GM18498 (cell line): ENCODE measurements around the gene ZDHHC22.

Experiments used
- ATAC-seq: cut with Tn5 transposase; IDR thresholded peaks from one replicate; pipeline ENCODE4 v1.9.1; 2021; ENCODE audit warnings: mild to moderate bottlenecking, moderate library complexity; ENCODE audit not compliant: unreplicated experiment

Gene ZDHHC22

DNA sequence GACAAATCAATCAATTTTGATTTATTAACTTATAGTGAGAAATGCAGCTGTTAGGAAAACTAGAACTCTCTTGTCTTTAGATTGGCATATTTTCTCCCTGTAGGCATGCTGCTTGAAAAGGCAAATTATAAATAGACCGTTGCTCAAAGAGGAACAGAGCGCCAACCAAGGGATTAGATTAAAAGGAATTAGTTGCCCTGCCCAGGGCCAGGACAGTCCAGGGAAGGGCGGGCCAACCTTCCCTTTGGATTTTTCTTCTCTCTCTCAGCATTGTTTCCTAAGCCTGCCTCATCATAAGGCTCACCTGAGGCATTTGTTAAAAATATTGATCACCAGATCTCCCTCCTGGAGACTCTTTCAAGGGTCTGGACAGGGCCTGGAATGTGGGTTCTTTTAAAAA, 34.9 kb downstream of the ZDHHC22 start:
- no peak for ATAC-seq

DNA sequence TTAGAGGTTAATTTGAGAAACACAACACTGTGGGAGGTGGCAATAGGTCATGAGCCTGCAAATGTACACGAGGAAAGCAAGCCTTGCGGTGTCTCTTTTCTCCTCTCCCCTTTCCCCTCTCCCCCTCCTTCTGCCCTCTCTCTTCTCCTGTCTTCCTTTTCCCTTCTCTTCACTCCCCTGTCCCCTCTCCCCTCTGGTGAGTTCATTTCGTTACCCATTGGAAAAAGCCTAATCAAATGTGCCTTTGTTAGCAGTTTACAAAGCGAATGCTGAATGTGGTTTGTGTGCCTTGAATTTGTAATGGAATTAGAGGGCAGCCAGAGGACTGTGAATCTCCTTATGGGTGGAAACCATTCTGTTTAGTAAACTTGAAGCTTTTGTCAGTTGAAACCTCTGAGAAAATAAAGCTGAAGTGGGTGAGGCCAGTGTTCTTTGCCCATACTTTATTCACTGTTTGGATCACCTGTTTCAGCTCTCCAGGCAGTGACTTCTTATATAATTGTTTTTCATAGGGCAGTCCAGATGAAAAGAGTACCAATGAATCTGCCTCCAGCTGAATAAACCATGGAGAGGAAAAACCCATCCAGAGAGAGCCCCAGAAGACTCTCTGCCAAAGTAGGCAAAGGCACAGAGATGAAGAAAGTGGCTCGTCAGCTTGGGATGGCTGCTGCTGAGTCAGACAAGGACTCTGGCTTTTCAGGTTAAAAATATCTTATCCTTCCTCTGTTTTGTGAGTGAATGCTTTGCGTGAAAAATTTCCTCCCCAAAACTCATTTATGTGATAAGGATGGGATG, 36.2 kb downstream of the ZDHHC22 start:
- ATAC-seq, result no peak

DNA sequence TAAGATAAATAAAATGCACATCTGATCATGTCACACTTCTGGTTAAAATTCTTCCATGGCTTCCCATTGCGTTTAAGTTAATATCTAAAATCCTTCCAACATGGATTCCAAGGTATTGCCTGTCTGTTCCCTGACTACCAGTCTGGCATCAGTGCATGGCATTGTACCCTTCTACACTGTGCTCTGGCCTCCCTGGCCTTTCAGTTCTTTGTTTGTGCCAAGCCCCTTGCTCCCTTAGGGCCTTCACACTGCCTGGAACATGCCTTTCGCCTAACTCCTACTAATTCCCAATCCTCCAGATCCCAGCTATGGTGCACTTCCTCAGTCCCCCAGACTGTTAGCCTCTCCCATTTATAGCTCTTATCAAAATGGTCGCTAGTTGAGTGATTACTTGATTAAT, 37.2 kb downstream of the ZDHHC22 start:
- no peak for ATAC-seq

DNA sequence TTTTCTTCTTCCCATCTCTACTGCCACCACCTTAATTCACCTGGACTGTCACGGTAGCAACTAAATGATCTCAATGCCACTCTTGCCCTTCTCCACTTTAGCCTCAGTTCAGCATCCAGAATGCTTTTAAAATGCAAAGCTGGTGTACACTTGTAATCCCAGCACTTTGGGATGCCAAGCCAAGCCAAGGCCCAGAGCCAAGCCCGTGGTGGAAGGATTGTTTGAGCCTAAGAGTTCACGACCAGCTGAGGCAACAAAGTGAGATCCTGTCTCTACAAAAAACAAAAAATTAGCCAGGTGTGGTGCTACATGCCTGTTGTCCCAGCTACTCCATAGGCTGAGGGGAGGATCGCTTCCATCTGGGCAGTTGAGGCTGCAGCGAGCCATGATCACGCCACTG, 37.6 kb downstream of the ZDHHC22 start:
- no peak for ATAC-seq

DNA sequence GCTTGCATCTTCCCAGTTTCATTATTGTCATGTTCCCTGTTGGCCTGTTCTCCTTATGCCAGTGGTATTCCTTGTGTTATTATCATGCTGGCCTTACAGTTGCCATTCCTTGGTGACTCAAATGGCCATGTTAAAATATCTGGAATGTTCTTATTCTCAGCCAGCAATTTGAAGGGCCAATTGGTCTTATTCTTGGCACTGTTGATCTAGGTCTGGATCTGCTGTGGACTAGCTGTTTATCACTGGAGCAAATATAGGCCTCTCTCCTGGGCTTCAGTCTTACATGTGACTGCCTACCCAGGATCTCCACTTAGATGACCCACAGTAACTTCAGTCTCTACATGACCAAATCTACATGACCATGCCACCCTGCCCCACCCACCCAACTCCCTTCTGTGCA, 38.1 kb downstream of the ZDHHC22 start:
- ATAC-seq, result no peak

DNA sequence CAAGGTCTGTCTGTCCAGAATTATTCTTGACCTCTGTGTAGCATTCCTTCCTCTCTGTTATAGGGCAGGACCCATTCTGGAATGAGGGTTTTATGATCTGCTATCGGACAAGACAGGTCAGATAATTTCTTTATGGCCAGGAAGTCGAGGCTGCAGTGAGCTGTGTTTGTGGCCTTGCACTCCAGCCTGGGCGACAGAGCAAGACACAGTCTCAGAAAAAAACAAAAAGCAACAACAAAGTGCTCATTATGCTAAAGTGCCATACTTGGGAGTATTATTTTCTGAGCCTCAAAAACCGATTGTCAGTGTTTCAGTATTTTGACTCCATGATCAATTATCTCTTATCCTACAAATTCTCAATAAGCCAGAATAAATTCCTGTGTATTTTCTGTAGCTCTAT, 39.4 kb downstream of the ZDHHC22 start:
- ATAC-seq, result no peak

DNA sequence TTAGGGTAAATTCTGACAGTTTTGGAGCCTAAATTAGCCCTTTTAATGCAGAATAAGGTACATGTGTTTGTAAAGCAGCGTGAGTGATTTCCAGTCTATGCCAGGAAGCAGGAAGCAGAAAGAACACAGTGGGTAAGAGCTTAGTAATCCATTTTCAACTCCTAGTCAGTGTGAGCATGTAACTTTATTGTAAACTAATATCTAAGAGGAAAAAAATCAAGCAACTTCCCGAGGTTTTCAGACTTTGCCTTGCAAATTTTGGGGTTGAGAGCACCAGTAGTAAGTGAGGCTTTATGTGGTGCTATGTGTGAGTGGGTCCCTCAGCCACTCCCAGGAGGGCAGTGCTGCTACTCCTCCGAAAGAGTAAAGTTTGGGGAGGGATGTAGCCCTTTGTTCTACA, 40.6 kb downstream of the ZDHHC22 start:
- no peak for ATAC-seq

DNA sequence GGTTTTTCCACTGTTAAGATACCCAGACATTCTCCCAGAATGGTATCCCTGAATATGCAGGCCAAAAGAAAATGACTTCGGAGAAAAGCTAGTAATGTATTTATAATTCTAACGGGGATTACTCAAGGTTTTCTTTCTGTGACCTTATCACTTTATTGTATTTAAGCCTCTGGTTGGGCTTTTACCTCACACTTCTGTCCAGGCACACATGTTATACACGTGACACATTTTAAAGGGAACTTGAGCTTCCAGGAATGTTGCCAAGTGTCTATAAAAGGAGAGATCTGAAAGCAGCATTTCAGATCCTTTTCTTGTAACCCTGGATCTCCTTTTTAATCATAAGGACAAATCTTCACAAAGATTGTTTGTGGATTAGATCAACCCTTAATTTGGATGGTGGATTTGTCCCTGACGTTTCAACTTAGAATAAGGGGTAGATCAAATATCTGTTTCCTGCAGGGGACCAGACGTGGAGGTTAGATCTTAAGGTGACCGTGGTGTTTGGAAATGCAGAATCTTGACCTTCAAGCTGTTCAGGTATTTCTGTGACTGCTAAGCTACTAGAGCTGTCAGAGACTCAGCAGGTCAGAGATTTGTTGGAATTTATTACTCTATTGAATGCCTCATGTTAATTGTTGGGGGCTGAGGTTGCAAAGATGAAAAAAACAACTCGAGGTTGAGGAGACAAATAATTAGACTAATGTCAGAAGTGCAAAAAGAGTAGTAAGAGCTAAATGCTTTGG, 42.0 kb downstream of the ZDHHC22 start:
- ATAC-seq, result no peak

DNA sequence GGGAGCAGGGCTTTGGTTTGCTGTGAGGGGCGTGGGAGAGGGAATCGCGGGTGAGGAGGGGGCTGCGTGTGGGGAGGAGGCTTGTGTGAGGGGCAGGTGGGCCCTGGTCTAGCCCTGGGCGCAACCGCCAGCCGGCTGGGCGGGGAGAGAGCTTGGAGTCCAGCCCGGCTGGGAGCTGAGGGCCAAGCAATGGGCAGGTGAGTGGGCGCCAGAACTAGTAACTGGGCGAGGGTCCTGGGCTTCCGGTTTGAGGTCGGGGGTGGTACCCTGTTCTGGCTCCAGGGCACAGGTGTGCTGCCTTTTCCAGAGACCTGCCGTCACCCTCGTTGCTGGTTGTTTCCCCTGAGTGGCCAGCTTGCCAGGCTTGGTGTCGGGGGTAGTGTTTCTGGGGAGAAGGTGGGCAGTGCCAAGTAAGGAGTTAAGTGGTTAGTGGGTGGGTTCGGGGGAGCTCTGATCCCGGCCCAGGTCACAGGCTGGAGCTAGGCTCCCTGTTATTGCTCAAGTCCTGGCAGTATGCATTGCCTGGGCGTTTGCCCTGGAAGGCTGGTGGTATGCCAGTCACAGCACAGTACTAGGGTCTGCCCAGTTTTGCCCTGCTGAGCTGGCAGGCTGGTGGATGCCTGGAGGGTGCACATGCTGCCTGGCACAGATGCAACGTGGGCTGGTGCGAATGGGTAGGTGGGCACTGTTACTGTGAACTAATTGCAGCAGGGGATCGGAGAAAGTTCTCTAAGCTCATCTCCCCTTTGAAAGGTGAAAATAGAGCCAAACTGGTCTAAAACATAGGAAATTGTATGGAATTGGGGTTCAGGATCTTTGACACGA, 42.9 kb downstream of the ZDHHC22 start:
- no peak for ATAC-seq

DNA sequence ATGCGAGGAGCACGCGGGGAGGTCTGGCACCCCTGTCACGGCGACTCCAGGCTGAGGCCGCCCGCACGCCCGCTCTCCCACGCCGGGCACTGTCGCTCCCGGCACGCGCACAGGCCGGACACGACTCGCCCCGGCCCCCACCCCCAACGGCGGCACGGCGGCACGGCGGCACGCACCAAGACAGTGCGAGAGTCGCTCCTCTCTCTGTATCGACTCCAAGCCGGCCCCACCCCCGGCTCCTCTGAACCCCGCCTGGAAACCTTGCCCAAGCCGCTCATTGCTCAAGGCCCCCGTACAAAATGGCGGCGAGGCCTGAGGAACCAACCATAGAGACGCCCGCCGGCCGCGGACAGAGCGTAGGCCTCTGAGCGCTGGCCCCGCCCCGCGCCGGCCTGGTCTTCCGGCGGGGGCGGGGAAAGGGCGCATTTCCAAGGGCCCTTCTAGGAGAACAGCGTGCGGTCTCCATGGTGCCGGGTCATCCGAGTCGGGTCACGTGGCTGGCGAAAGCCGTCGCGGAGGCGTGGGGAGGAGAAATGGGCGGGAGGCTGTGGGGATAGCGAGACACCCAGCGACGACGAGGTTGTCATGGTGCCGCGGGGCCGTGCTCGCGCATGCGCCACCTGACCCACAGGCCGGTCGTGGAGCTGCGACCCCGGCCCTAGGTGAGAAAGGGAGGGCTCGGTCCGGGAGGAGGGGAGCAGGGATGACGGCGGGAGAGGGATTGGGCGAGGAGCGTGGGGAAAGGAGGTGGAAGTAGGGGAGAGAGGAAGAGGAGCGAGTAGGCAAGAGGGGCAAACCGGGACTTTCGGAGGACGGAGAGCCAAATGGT, 43.7 kb downstream of the ZDHHC22 start, which contains the start of gene CIPC:
Gene CIPC (plus strand): TSS at position 559 of the 829 bp plus-strand sequence. CDS start 7,451 bp downstream, outside the sequence.
- ATAC-seq, result peak; percentile 90

DNA sequence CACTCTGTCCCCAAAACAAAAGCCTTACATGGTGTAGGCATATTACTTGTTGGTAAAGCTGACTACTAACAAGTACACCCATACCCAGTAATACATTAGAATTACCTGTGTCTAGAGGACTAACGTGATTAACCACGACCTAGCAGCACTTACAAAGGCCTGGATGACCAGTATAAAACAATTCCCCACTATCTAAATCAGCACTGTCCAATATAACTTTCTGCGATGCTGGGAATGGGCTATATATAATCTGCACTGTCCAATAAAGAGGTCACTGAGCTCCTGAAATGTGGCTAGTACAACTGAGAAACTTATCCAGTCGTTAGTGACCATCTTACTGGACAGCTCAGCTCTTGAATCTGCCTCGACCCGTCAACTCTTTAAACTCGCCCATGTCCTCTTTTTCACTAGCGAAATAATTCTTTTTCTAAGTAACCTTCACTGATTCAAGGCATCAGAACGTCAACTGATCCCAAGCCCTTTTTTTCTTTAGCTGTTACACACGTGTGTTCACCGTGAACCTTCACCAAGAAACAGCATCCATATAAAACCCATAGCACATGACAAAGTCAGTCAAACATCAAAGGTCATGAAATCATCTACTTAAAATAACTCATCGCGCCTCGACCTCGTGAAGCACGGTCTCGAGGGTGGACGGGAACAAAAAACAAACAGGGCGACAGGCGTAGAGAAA, 44.4 kb downstream of the ZDHHC22 start:
- no peak for ATAC-seq

DNA sequence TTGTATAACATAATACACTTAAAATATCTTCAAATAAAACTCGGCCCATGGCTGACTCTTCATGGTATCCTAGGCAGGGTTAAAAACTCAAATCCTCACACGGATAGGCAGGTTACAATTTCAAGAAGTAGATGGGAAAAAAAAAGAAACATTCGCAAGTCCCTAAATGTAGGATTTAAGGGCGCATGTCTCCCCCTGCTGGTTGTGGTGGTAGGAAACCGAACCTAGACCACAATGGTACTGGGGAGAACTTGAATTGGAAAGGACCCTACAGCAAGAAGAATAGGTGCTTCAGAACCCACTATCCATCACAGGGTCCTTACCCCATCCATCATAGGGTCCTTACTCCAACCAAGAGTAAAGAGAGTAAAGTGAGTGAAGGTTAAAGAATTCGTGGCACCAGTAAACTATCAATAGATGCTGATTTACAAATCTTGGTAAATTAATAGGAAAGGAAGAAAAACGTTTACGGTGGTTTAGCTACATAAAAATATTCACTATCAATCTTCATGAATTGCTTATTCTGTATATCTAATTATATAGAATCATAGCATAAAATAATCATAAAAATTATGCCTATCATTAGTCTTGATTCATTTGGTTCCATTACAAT, 46.8 kb downstream of the ZDHHC22 start:
- ATAC-seq, result no peak

DNA sequence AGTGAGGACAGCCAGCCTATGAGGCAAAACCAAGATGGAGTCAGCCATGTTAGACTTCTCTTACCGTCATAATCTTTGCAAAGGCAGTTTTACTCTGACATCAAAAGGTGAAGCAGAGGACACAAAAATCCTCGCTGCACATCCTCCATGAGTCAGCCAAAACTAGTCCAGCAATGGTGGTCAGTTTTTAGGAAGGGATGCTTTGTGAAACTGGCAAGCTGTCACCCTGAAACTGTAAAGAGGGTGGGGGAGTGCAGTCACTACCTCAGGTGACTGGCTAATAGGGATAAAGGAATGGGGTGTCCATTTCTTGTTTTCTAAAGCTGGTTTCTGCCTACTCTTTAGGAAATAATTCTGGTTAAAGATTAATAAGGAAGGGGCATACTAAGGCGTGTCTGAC, 48.9 kb downstream of the ZDHHC22 start:
- ATAC-seq, result no peak

DNA sequence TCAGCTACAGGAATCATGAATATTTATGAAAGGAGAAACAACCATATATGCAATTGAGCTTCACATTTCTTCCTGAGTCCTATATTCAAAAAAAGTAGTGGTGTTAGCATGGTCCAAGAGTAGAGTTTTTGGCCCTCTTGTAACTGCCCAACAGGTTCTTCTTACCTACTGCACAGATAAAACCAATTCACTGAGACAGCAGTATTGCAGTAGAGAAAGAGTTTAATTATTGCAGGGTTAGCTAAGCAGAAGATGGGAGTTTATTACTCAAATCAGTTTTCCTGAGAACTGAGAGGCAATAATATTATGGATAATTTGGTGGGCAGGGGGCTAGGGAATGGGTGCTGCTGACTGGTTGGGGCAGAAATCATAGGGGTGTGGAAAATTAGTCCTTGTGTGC, 50.1 kb downstream of the ZDHHC22 start:
- no peak for ATAC-seq

DNA sequence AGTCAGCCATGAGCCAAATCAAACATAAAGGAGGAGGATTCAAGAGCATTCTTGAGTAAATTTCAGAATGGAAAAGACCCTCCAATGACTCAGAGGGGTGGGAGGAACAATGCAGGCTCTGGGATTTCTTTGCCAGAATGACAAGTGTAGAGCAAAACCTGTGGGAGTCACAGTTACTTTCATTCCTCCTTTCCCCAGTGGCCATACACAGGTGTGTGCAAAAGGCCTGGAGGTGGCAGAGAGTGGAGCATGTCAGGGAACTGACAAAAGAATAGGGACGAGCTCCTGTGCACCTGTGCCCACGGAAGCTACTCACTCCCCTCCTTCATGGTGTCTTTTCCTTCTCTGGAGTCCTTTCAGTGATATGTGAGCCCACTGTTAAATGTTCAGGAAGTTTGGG, 52.9 kb downstream of the ZDHHC22 start:
- ATAC-seq, result no peak

DNA sequence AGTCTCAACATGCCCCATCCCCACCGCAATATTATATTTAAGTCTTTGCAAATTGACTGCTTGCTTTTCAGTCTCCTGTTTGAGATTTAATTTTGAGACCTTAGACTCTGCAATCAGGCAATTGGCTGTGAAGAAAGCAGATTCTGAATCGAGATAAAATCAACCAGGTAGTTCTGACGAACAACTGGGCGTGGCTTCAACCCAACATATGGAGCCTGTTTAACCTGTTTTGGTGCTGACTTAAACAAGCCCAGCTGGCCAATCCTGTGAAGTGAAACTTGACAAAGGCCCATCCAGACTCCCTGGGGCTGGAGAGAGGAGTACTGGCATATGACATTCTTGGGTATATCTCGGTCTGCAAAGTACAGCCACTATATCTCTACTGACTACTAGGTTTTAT, 53.4 kb downstream of the ZDHHC22 start:
- ATAC-seq, result no peak

DNA sequence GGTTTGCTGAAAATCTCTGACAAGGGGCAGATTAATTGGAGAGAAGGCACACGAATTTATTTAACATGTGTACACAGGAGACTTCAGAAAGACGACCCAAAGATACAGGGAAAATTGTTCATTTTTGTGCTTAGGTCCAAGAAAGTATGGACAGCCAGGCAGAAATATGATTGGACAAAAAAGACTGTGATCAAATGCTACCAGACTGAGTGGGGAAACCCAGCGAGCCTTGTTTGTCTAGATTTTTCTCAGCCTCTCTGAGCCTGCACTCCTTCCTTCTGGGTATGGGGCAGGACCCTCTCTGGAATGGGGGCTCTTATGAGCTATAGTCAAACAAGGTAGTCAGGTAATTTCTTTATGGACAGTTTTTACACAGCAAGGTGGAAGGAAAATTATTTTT, 54.0 kb downstream of the ZDHHC22 start:
- ATAC-seq, result no peak

DNA sequence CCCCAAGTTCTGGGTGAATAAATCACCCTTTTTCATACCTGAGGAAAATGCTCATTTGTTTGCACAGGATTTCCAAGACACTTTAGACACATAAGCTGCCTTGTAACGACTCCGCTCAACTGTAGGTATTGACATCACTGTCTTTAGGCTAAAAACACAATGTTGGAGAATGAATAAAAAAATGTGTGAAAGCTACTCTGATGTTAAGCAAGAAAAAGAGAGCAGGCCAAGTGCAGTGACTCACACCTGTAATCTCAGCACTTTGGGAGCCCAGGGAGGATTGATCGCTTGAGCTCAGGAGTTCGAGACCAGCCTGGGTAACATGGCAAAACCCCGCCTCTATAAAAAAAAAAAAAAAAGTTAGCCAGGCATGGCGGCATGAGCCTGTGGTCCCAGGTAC, 54.6 kb downstream of the ZDHHC22 start:
- no peak for ATAC-seq

DNA sequence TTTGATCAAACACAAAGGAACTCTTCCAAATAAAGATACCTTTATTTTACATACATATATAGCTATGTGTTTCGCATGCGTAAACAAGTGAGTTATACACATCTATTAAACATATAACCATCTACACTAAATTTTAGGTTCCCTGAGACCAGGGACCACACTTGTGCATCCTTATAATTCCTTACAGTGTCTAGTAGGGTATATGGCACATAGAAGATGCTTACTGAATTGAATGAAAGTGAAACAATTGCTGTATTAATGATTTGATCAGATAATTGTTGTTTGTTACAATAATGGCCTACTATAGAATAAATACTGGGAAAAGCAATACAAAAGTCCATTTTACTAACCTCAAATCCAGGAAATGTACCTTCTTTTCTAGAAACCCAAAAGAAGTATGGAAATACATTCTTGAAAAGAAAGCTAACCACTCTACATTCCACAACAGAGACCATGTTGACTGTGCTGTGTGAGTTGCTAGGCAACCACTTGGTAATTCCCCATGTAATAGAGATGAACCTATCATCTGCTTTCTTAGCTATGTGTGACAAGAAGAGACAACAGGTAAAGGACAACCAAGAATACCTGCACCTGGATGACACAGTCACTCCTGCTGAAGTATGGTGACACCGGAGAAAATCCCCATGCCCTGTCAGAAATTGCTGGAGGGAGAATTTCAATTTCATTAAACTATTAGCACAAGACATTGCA, 55.4 kb downstream of the ZDHHC22 start:
- peak; percentile 64 for ATAC-seq
